ENCODE results near the gene ZNF587.

DNA sequence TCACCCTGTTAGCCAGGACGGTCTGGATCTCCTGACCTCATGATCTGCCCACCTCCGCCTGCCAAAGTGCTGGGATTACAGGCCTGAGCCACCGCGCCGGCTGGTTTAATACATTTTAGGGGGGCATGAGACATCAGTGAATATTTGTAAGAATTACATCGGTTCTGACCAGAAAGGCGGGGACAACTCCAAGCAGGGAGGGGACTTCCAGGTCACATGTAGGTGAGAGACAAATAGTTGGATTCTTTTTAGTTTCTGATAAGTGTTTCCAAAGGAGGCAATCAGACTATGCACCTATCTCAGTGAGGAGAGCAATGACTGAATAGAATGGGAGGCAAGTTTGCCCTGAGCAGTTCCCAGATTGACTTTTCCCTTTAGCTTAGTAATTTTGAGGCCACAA lies 31.3 kb upstream of the ZNF587 start:
- TF ChIP-seq CTCF (IDR thresholded peaks at IDR 0.05) (no peak), POLR2A (IDR thresholded peaks at IDR 0.05) (no peak)

Measured in adrenal gland (tissue), 5 donors.